PFSK-1 (cell line): ENCODE results near the gene LRMDA.

Experiments
- FOXP2 ChIP-seq: optimal IDR thresholded peaks from 2 replicates; pipeline ENCODE3; 2011; ENCODE audit warnings: borderline replicate concordance, control low read depth, inconsistent platforms; ENCODE audit not compliant: insufficient read depth; ENCODE audit errors: extremely low read length, extremely low read depth
- POLR2AphosphoS5 ChIP-seq: IDR thresholded peaks from 2 replicates; pipeline ENCODE4 v1.6.1; 2012; ENCODE audit warnings: low read depth, mild to moderate bottlenecking, control low read depth, low read length, moderate library complexity
- REST ChIP-seq, 2 experiments: IDR thresholded peaks; 2 replicates each; pipeline versions ENCODE4 v1.6.1 to v1.8.0; 2011 to 2012; ENCODE audit warnings: low read depth in 2 of 2, low read length in 2 of 2, control low read depth in 1 of 2, inconsistent platforms in 1 of 2, mild to moderate bottlenecking in 1 of 2, moderate library complexity in 1 of 2; ENCODE audit not compliant: insufficient read depth in 1 of 2
- SIN3A ChIP-seq: IDR thresholded peaks from 2 replicates; pipeline ENCODE4 v1.6.1; 2012; ENCODE audit warnings: mild to moderate bottlenecking, low read length, moderate library complexity, borderline replicate concordance; ENCODE audit not compliant: insufficient read depth
- TAF1 ChIP-seq: IDR thresholded peaks from 2 replicates; pipeline ENCODE4 v1.6.1; 2012; ENCODE audit warnings: low read length, control low read depth, borderline replicate concordance; ENCODE audit not compliant: insufficient read depth

Gene LRMDA

GRCh38 chr10:76581506-76582256 lies 1150.3 kb downstream of the LRMDA start:
- TF ChIP-seq FOXP2 (no peak), REST (IDR thresholded peaks at IDR 0.05; ENCODE audit: insufficient read depth in 1 of 2, low read depth in 2 of 2, low read length in 2 of 2) (no peak), SIN3A (no peak), POLR2AphosphoS5 (no peak), TAF1 (no peak)

GRCh38 chr10:76582531-76582930 lies 1151.1 kb downstream of the LRMDA start:
- TF ChIP-seq REST (IDR thresholded peaks at IDR 0.05; ENCODE audit: insufficient read depth in 1 of 2, low read depth in 2 of 2, low read length in 2 of 2) = no peak
- no peak for TF ChIP-seq FOXP2
- no peak for TF ChIP-seq POLR2AphosphoS5
- no peak for TF ChIP-seq TAF1
- no peak for TF ChIP-seq SIN3A

- TF ChIP-seq TAF1 (no peak), POLR2AphosphoS5 (no peak), FOXP2 (no peak), SIN3A (no peak), REST (IDR thresholded peaks at IDR 0.05; ENCODE audit: insufficient read depth in 1 of 2, low read depth in 2 of 2, low read length in 2 of 2) (no peak)
These were observed 1152.3 kb downstream of the LRMDA start for GRCh38 chr10:76583711-76584161.
